ENCODE measurements around the gene HTRA3.

Gene HTRA3

DNA sequence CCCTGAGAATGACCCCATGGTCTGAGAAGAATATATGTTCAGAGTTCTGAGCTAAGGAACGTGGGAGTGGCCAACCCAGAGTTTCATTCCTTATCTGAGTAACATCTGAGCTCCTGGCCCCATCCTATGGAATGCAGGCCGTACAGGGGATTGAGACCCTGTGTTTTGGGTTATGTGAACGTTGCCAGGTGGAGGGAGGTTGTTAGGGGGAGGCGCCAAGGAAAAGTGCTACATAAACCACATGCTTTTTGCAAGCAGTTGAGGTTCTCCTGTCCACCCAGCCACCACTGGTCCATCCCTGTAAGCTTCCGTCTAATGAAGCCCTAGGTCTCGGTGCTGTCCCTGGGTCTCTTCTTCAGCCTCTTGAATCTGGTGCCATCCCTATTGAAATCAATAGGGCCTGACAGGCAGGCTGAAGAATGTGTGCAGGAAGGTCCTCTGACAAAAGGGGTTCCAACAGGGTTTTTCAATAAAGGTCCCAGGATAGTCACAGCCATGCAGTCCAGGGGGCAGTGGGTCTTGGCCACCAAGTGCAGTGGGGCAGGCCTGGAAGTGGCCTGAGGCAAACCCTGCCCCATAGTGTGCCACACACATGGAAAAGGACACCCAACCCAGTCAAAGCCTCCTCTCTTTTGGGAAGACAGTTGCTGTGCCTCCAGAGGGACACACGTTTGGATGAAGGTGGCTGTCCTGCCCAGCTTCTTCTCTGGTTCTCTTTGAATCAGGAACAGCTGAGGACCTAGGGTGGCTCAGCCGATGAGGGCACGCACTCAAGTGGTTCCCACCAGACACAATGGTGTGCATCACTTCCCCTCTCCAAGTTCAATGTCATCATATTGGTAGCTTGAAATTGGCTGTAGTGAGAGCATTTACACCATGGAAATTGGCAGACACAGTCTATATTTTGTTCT lies 53.5 kb downstream of the HTRA3 start:
- Histone ChIP-seq H3K27ac (no peak overlapping the region), H3K4me1 (peaks cover 4% of the 10 kb centered on the region), H3K9me3 (ENCODE audit: control insufficient read depth, low read length) (no peaks in the 10 kb centered on the region), H3K9ac (no peak overlapping the region), H3K27me3 (ENCODE audit: control insufficient read depth, insufficient read depth, low read length) (no peaks in the 10 kb centered on the region), H3K4me2 (ENCODE audit: low read length) (no peak overlapping the region), H2AFZ (no peak overlapping the region), H3K79me2 (no peaks in the 10 kb centered on the region), H3K4me3 (ENCODE audit: low read depth, low read length) (no peak overlapping the region), H3K36me3 (ENCODE audit: control insufficient read depth, insufficient read depth, low read length) (no peaks in the 10 kb centered on the region)
- no peak for TF ChIP-seq CTCF (IDR thresholded peaks at IDR 0.05)

GRCh38 chr4:8323947-8324555 lies 54.5 kb downstream of the HTRA3 start:
- Histone ChIP-seq H2AFZ (no peak overlapping the region), H3K4me1 (peaks cover 4% of the 10 kb centered on the region), H3K36me3 (ENCODE audit: control insufficient read depth, insufficient read depth, low read length) (no peaks in the 10 kb centered on the region), H3K27me3 (ENCODE audit: control insufficient read depth, insufficient read depth, low read length) (no peaks in the 10 kb centered on the region), H3K27ac (no peak overlapping the region), H3K4me2 (ENCODE audit: low read length) (no peak overlapping the region), H3K79me2 (no peaks in the 10 kb centered on the region), H3K4me3 (ENCODE audit: low read depth, low read length) (no peak overlapping the region), H3K9ac (no peak overlapping the region), H3K9me3 (ENCODE audit: control insufficient read depth, low read length) (no peaks in the 10 kb centered on the region)
- TF ChIP-seq CTCF (IDR thresholded peaks at IDR 0.05), result no peak

DNA sequence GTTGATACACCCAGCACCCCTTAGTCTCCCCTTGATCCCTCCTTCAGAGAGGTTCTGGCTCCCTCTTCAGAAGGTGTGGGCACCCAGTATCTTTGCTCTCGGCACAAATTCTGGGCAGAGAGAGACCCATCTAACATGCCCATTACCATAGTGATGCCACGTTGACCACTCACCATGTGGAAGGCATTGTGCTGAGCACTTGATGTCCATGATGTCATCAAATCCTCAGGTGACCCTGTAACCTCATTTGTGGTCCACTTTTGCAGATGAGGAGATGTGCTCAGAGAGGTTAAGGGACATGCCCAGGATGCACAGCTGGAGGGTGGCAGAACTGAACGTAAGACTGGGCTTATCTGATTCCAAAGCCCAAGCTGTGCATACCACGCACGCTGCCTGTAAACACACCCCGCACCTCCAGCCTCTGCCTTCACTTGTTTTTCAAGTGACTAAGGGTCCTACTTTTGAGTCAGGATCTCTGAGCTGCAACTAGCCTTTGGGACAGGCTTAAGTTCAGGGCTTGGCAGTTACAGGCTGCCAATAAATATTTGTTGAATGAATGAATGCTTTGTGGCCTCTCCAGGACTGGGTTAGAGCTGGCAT lies 55.2 kb downstream of the HTRA3 start:
- Histone ChIP-seq H3K79me2 (no peaks in the 10 kb centered on the region), H3K4me3 (ENCODE audit: low read depth, low read length) (no peak overlapping the region), H3K27ac (no peak overlapping the region), H3K36me3 (ENCODE audit: control insufficient read depth, insufficient read depth, low read length) (no peaks in the 10 kb centered on the region), H3K4me1 (peaks cover 4% of the 10 kb centered on the region), H3K9ac (no peak overlapping the region), H3K4me2 (ENCODE audit: low read length) (no peak overlapping the region), H3K27me3 (ENCODE audit: control insufficient read depth, insufficient read depth, low read length) (no peaks in the 10 kb centered on the region), H2AFZ (no peak overlapping the region), H3K9me3 (ENCODE audit: control insufficient read depth, low read length) (no peaks in the 10 kb centered on the region)
- no peak for TF ChIP-seq CTCF (IDR thresholded peaks at IDR 0.05)

GRCh38 chr4:8325291-8325973 lies 55.9 kb downstream of the HTRA3 start:
- Histone ChIP-seq H3K27ac (no peak overlapping the region), H3K4me3 (ENCODE audit: low read depth, low read length) (no peak overlapping the region), H3K4me2 (ENCODE audit: low read length) (no peak overlapping the region), H3K9me3 (ENCODE audit: control insufficient read depth, low read length) (no peaks in the 10 kb centered on the region), H3K4me1 (peaks cover under 1% of the 10 kb centered on the region), H3K9ac (no peak overlapping the region), H3K27me3 (ENCODE audit: control insufficient read depth, insufficient read depth, low read length) (no peaks in the 10 kb centered on the region), H3K79me2 (no peaks in the 10 kb centered on the region), H2AFZ (no peak overlapping the region), H3K36me3 (ENCODE audit: control insufficient read depth, insufficient read depth, low read length) (no peaks in the 10 kb centered on the region)
- no peak for TF ChIP-seq CTCF (IDR thresholded peaks at IDR 0.05)

All from parathyroid adenoma (tissue), 2 donors.